HEK293 (cell line): Measurements from ENCODE around the gene NFIB.

Source experiments
- OVOL3 ChIP-seq: fragments of 450-650 bp; formaldehyde crosslinking; IDR thresholded peaks from 2 replicates; pipeline ENCODE4 v1.5.1; 2016; ENCODE audit warnings: missing biosample characterization, missing genetic modification characterization
- ZNF221 ChIP-seq: fragments of 450-650 bp; formaldehyde crosslinking; IDR thresholded peaks from 2 replicates; pipeline ENCODE4 v1.5.1; 2017; ENCODE audit warnings: missing biosample characterization, missing genetic modification characterization, borderline replicate concordance
- ZNF341 ChIP-seq: fragments of 450-650 bp; formaldehyde crosslinking; IDR thresholded peaks from 2 replicates; pipeline ENCODE4; 2016; ENCODE audit warnings: low read depth, missing biosample characterization, missing genetic modification characterization
- ZNF391 ChIP-seq: fragments of 450-650 bp; formaldehyde crosslinking; IDR thresholded peaks from 2 replicates; pipeline ENCODE4 v1.5.1; 2016; ENCODE audit warnings: low read depth, missing biosample characterization, missing genetic modification characterization, borderline replicate concordance
- ZNF426 ChIP-seq: fragments of 450-650 bp; formaldehyde crosslinking; IDR thresholded peaks from 2 replicates; pipeline ENCODE4 v1.5.1; 2017; ENCODE audit warnings: missing biosample characterization, missing genetic modification characterization, mild to moderate bottlenecking, inconsistent platforms, moderate library complexity
- ZNF768 ChIP-seq: fragments of 450-650 bp; formaldehyde crosslinking; IDR thresholded peaks from 2 replicates; pipeline ENCODE4 v1.5.1; 2018; ENCODE audit warnings: missing biosample characterization, mild to moderate bottlenecking, missing genetic modification characterization
- TF ChIP-seq, protein P1 (sequence below): fragments of 450-650 bp; formaldehyde crosslinking; IDR thresholded peaks from 2 replicates; pipeline ENCODE4 v1.5.1; 2016; ENCODE audit warnings: missing biosample characterization, missing genetic modification characterization
- TF ChIP-seq, protein P2 (sequence below): fragments of 450-650 bp; formaldehyde crosslinking; IDR thresholded peaks from 2 replicates; pipeline ENCODE4 v1.5.1; 2016; ENCODE audit warnings: missing biosample characterization, missing genetic modification characterization
- TF ChIP-seq, protein P3 (sequence below): fragments of 450-650 bp; formaldehyde crosslinking; IDR thresholded peaks from 2 replicates; pipeline ENCODE4 v1.5.1; 2016; ENCODE audit warnings: missing biosample characterization, missing genetic modification characterization

DNA sequence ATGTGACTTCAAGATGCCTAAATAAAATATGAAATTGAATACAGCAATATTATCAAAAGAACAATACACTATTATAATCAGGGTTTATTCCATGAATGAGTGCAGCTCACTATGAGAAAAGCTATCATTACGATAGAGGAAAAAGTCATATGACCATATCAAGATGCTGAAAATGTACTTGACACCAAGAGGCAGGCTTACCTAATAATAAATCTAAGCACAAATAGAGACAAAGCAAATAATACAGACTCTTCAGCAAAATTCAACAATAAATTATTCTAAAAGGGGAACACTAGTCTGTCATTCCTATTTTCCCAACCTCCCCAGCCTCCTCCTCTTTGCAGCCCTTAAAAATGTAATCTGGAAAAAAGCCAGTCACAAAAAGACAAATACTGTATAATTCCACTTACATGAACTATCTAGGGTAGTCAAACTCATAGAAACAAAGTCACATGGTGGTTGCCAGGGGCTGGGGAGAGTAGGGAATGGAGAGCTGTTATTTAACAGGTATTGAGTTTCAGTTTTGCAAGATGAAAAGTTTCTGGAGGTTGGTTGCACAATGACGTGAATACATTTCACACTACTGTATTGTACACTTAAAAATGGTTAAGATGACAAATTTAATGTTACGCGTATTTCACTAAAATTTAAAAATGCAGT is 148.4 kb downstream of the NFIB start:
- TF ChIP-seq, protein P1, sequence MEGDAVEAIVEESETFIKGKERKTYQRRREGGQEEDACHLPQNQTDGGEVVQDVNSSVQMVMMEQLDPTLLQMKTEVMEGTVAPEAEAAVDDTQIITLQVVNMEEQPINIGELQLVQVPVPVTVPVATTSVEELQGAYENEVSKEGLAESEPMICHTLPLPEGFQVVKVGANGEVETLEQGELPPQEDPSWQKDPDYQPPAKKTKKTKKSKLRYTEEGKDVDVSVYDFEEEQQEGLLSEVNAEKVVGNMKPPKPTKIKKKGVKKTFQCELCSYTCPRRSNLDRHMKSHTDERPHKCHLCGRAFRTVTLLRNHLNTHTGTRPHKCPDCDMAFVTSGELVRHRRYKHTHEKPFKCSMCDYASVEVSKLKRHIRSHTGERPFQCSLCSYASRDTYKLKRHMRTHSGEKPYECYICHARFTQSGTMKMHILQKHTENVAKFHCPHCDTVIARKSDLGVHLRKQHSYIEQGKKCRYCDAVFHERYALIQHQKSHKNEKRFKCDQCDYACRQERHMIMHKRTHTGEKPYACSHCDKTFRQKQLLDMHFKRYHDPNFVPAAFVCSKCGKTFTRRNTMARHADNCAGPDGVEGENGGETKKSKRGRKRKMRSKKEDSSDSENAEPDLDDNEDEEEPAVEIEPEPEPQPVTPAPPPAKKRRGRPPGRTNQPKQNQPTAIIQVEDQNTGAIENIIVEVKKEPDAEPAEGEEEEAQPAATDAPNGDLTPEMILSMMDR (tag by site-specific recombination) = no peak
- TF ChIP-seq ZNF391 = no peak
- no peak for TF ChIP-seq ZNF221 (tag by site-specific recombination)
- TF ChIP-seq, protein P2, sequence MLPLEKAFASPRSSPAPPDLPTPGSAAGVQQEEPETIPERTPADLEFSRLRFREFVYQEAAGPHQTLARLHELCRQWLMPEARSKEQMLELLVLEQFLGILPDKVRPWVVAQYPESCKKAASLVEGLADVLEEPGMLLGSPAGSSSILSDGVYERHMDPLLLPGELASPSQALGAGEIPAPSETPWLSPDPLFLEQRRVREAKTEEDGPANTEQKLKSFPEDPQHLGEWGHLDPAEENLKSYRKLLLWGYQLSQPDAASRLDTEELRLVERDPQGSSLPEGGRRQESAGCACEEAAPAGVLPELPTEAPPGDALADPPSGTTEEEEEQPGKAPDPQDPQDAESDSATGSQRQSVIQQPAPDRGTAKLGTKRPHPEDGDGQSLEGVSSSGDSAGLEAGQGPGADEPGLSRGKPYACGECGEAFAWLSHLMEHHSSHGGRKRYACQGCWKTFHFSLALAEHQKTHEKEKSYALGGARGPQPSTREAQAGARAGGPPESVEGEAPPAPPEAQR (tag by site-specific recombination) = no peak
- no peak for TF ChIP-seq ZNF426 (tag by site-specific recombination)
- TF ChIP-seq ZNF768 = no peak
- TF ChIP-seq, protein P3, sequence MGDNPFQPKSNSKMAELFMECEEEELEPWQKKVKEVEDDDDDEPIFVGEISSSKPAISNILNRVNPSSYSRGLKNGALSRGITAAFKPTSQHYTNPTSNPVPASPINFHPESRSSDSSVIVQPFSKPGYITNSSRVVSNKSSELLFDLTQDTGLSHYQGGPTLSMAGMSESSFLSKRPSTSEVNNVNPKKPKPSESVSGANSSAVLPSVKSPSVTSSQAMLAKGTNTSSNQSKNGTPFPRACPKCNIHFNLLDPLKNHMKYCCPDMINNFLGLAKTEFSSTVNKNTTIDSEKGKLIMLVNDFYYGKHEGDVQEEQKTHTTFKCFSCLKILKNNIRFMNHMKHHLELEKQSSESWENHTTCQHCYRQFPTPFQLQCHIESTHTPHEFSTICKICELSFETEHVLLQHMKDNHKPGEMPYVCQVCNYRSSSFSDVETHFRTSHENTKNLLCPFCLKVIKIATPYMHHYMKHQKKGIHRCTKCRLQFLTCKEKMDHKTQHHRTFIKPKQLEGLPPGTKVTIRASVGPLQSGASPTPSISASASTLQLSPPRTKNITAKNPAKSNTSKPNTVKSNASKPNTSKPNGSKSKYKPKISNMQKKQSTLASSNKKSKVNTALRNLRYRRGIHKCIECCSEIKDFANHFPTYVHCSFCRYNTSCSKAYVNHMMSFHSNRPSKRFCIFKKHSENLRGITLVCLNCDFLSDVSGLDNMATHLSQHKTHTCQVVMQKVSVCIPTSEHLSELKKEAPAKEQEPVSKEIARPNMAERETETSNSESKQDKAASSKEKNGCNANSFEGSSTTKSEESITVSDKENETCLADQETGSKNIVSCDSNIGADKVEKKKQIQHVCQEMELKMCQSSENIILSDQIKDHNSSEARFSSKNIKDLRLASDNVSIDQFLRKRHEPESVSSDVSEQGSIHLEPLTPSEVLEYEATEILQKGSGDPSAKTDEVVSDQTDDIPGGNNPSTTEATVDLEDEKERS = no peak
- no peak for TF ChIP-seq ZNF341 (tag by site-specific recombination)
- no peak for TF ChIP-seq OVOL3 (tag by site-specific recombination)
